Hepatocyte (in vitro differentiated cells): ENCODE results near the gene TUBA4B. TPM values are rescaled to one million over a fixed set of nuclear protein-coding genes. Genes with fewer than 3 reads are reported as not detected.

Source experiments
- DNase-seq: peaks from one replicate; pipeline ENCODE4 v3.0.0-alpha.2; 2016; ENCODE audit warnings: low spot score
- H2AFZ ChIP-seq: fragments of 200-600 bp; sonication (generic); 2 replicates; pipeline ENCODE4 v1.6.0; 2016; ENCODE audit warnings: antibody characterized with exemption, mild to moderate bottlenecking
- H3K27ac ChIP-seq: fragments of 200-600 bp; sonication (generic); 2 replicates; pipeline ENCODE4 v1.5.1; 2016; ENCODE audit warnings: mild to moderate bottlenecking
- H3K27me3 ChIP-seq: fragments of 200-600 bp; sonication (generic); 2 replicates; pipeline ENCODE4 v1.6.1; 2016
- H3K36me3 ChIP-seq: fragments of 200-600 bp; sonication (generic); replicated peaks from 2 replicates; pipeline ENCODE4 v1.5.1; 2016; ENCODE audit warnings: low read depth; ENCODE audit not compliant: insufficient read depth
- H3K4me1 ChIP-seq: fragments of 200-600 bp; sonication (generic); 2 replicates; pipeline ENCODE4 v1.5.1; 2016; ENCODE audit warnings: mild to moderate bottlenecking, moderate library complexity; ENCODE audit not compliant: insufficient read depth
- H3K4me2 ChIP-seq: fragments of 200-600 bp; sonication (generic); 2 replicates; pipeline ENCODE4 v1.6.0; 2016
- H3K4me3 ChIP-seq: fragments of 200-600 bp; sonication (generic); 2 replicates; pipeline ENCODE4 v1.5.1; 2016; ENCODE audit warnings: mild to moderate bottlenecking
- H3K79me2 ChIP-seq: fragments of 200-600 bp; sonication (generic); 2 replicates; pipeline ENCODE4 v1.6.0; 2017; ENCODE audit warnings: mild to moderate bottlenecking
- H3K9me2 ChIP-seq: fragments of 200-600 bp; sonication (generic); replicated peaks from 2 replicates; pipeline ENCODE4 v1.6.0; 2017; ENCODE audit warnings: mild to moderate bottlenecking; ENCODE audit not compliant: insufficient read depth
- H3K9me3 ChIP-seq: fragments of 200-600 bp; sonication (generic); 2 replicates; pipeline ENCODE4 v1.5.1; 2016; ENCODE audit warnings: low read depth, mild to moderate bottlenecking
- H4K20me1 ChIP-seq: fragments of 200-600 bp; sonication (generic); 2 replicates; pipeline ENCODE4 v1.6.0; 2016; ENCODE audit warnings: mild to moderate bottlenecking; ENCODE audit not compliant: insufficient read depth, poor library complexity, severe bottlenecking
- CTCF ChIP-seq: fragments of 200-600 bp; sonication (generic); IDR thresholded peaks from 2 replicates; pipeline ENCODE4 v1.5.1; 2016; ENCODE audit warnings: antibody characterized with exemption, mild to moderate bottlenecking; ENCODE audit not compliant: poor library complexity
- EZH2 ChIP-seq: fragments of 200-600 bp; sonication (generic); IDR thresholded peaks from 2 replicates; pipeline ENCODE4 v1.6.1; 2016; ENCODE audit warnings: antibody characterized with exemption, mild to moderate bottlenecking, borderline replicate concordance
- EZH2phosphoT487 ChIP-seq: fragments of 200-600 bp; sonication (generic); IDR thresholded peaks from one replicate; pipeline ENCODE4 v1.6.1; 2018; ENCODE audit warnings: antibody characterized with exemption, mild to moderate bottlenecking, low read depth, moderate library complexity; ENCODE audit not compliant: unreplicated experiment, severe bottlenecking
- WGBS: methylation state at CpG from one replicate; pipeline ENCODE4 v1.1.6; 2016; ENCODE audit warnings: low lambda C conversion rate; ENCODE audit errors: missing lambda C conversion rate; 5-methylcytosine and 5-hydroxymethylcytosine counted together
- polyA plus RNA-seq: library from polyadenylated mRNA; unstranded; fragments of >200 nt; fragmentation: Nextera tagmentation; extraction: Ambion mirVana; gene quantifications from 2 replicates; pipeline ENCODE4 v1.2.1, GENCODE V29; 2016
- total RNA-seq: library from RNA; depleted of rRNA; stranded (reverse); fragments of >200 nt; gene quantifications from 2 replicates; pipeline ENCODE4 v1.2.3, GENCODE V29; 2014

The TUBA4B gene
- total and polyA plus RNA-seq, 2 experiments from 2014 or later = 0.13 TPM; not detected in 1

- Histone ChIP-seq H3K27ac (peak overlapping the region; percentile 67), H3K4me1 (peaks cover 9% of the 10 kb centered on the region), H3K36me3 (no peaks in the 10 kb centered on the region), H3K4me2 (no peak overlapping the region), H2AFZ (no peak overlapping the region), H3K79me2 (no peaks in the 10 kb centered on the region), H4K20me1 (no peaks in the 10 kb centered on the region), H3K9me2 (no peaks in the 10 kb centered on the region), H3K27me3 (no peaks in the 10 kb centered on the region), H3K4me3 (no peak overlapping the region), H3K9me3 (no peaks in the 10 kb centered on the region)
- DNase-seq = peak; percentile 77
- 41% methylated on average over 6 of the region's 6 CpGs for WGBS
- TF ChIP-seq EZH2phosphoT487 (no peak), EZH2 (no peak), CTCF (no peak)
These were observed 21.4 kb downstream of the TUBA4B start for GRCh38 chr2:219274361-219274921.

DNA sequence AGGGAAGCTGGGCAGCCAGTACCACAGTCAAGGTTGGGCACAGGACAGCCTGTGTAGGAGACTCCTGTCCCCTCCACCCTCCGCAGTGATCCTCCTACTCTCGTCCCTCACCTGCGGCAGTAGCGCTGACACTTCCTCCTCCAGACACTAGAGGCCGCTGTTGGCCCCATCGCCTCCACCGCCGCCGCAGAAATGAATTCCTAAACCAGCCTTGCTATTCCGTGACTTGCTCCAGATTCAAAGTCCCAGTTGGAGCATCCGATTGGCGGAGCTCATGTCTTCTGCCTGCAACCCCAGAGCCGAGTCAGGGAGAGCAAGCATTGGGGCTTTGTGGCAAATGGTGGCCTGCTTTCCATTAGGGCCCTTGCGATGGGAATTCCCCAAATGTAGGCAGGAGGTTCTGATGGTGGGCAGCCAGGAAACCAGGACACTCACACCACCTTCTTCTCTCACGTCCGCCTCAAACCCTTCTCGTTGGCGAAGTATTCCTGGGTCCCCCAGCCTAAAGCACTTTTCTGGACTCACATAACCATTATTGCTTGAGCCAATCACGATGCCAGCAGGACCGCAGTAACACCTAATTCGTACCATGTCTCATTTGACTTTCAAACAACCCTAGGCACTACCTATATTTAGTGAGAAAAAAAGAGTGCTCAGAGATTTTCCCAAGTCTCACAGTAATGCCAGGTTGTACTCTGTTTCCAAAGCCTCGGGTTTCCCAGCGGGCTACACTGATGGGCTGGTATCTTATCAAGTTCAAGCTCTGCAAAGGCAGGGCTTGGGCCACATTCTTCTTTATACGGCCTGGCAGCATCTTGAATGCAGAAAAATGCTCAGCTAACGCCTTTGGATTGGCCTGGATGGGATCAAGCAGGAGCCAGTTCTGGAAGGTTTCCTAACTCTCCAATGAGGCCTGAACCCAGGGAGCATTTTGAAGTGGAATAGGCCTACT, 24.9 kb downstream of the TUBA4B start:
- H3K4me1 ChIP-seq = peaks cover 14% of the 10 kb centered on the region
- peak overlapping the region; percentile 95 for H3K27ac ChIP-seq
- H3K9me3 ChIP-seq = no peaks in the 10 kb centered on the region
- H3K4me3 ChIP-seq = no peak overlapping the region
- peak overlapping the region; percentile 23 for H2AFZ ChIP-seq
- no peaks in the 10 kb centered on the region for H3K36me3 ChIP-seq
- no peak for TF ChIP-seq EZH2
- peak; percentile 96 for TF ChIP-seq CTCF
- H3K4me2 ChIP-seq = peak overlapping the region; percentile 79
- peak; percentile 90 for DNase-seq
- no peaks in the 10 kb centered on the region for H3K9me2 ChIP-seq
- WGBS = 34% methylated on average over 25 of the region's 25 CpGs
- peaks cover 4% of the 10 kb centered on the region for H3K79me2 ChIP-seq
- no peaks in the 10 kb centered on the region for H3K27me3 ChIP-seq
- H4K20me1 ChIP-seq = no peaks in the 10 kb centered on the region

DNA sequence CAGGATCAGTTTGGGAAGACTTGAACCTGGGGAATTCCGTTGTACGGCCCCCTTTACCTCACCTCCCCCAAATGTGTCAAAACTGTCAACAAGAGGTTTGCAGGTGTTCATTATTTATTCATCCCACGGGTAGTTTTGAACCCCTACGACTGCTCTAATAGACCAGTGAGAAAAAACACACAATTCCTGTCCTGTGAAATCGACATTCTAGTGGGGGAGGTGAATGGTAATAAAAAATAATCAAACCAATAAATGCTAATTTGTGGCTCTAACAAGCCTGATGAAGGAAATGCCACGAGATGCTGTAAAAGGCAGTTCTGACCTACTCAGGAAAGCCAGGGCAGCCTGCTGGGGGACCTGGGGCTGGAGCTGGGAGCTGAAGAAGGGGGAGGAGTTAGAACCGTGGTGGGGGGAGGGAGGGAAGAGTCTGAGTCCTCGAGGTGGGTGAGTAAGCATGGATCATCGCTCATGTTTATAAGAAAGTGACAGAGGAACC, 25.7 kb downstream of the TUBA4B start:
- Histone ChIP-seq H4K20me1 (no peaks in the 10 kb centered on the region), H3K4me2 (peak overlapping the region; percentile 79), H3K9me3 (no peaks in the 10 kb centered on the region), H2AFZ (peak overlapping the region; percentile 8), H3K79me2 (peaks cover 4% of the 10 kb centered on the region), H3K4me3 (peak overlapping the region; percentile 5), H3K27me3 (no peaks in the 10 kb centered on the region), H3K27ac (peak overlapping the region; percentile 95), H3K4me1 (peaks cover 14% of the 10 kb centered on the region), H3K9me2 (no peaks in the 10 kb centered on the region), H3K36me3 (no peaks in the 10 kb centered on the region)
- TF ChIP-seq EZH2 = no peak
- TF ChIP-seq EZH2phosphoT487 = no peak
- TF ChIP-seq CTCF = no peak
- DNase-seq = no peak
- 18% methylated on average over 7 of the region's 9 CpGs for WGBS
